Measurements from ENCODE around the gene C5. TPM values are rescaled to one million over a fixed set of nuclear protein-coding genes. Genes with fewer than 3 reads are reported as not detected.

Gene C5
- total RNA-seq, 4 donors from 2014 or later: 0.20 to 3.4 (median 1.9) TPM

DNA sequence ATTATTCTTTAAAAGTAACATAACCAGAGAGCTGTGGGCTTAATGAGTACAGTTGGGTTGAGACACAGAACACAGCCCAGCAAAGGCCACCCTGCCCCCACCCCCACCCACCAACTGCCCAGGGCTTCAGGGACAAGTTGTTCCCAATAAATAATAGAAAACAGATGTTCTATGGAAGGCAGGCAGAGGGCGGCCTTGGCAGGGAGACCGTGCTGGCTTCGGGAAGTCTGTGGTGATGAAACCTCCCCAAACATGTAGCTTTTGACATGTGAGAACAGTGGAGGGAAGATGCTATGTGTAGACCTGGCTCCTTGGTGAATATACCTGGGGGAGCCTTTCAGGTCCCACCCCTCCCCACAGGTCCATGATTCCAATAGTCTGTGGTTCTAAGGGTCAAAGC lies 133.5 kb downstream of the C5 start:
- intact Hi-C loops (cut with DNase I; ENCODE audit: low total_unique reads): no loop called here
- peak overlapping the region; percentile 25 to 63 (median 50) for H3K27ac ChIP-seq
- 56 to 100% methylated on average over 1 to 3 of the region's 3 CpGs for WGBS, 2 donors (ENCODE audit: low coverage in 1 of 2)
- peaks cover 6 to 25% (median 10%) of the 10 kb centered on the region in 4 donors for H3K4me1 ChIP-seq
- no peaks in the 10 kb centered on the region for H3K9me3 ChIP-seq
- TF ChIP-seq POLR2A (IDR thresholded peaks at IDR 0.05) (no peak), EP300 (IDR thresholded peaks at IDR 0.05; ENCODE audit: low read depth) (peak; percentile 67), POLR2AphosphoS5 (IDR thresholded peaks at IDR 0.05) (peak in 2 of 3 donors; percentile 58 to 69)
- in situ Hi-C loops (cut with MboI; ENCODE audit: low pct_ligation_motif_present in 1 of 4, low pct_unique_long_range_greater_than_20kb in 1 of 4, low sequenced_read_pairs in 3 of 4): no loop called here
- H3K27me3 ChIP-seq: no peaks in the 10 kb centered on the region
- H3K4me3 ChIP-seq: no peak overlapping the region
- DNase-seq: no peak
- no peaks in the 10 kb centered on the region for H3K36me3 ChIP-seq

DNA sequence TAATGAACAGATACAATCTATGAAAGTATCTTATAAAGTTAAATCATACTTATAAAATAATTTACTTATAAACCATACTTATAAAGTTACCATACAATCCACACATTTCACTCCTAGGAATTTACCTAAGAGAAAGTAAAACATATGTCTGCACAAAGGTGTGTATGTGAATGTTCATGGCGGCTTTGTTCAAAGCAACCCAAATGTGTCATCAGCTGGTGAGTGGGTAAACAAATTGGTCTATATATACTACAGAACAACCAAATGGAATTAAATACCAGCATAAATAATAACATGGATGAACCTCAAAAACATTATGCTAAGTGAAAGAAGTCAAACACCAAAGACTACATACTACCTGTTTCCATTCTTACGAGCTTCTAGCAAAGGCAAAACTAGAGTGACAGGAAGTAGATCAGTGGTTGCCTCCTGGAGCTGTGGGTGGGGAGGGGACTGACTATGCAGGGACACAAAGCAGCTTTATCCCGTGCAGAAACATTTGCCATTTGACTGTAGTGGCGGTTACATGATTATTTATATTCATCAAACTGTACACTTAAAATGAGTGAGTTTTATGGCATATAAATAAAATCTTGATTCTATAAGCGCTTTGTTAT lies 134.1 kb downstream of the C5 start:
- H3K4me1 ChIP-seq: peaks cover 6 to 25% (median 10%) of the 10 kb centered on the region in 4 donors
- WGBS, 2 donors (ENCODE audit: low coverage in 1 of 2): 70 to 72% methylated on average over 5 of the region's 5 CpGs

DNA sequence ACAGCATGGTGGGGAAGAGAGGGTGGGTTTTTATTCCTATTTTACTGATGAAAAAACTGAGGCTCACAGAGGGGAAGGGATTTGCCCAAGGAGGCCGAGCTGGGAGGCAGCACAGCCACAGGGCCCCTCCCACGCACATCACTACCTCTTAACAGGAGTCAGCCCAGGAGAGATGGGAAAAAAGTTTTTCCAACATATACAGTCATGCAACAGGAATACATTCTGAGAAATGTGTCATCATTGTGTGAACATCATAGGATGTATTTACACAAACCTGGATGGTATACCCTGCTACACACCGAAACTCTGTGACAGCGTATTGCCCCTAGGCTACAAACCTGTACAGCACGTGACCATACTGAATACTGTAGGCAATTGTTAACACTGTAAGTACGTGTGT lies 135.1 kb downstream of the C5 start:
- intact Hi-C loops (cut with DNase I; ENCODE audit: low total_unique reads) (no loop called here), in situ Hi-C loops (cut with MboI; ENCODE audit: low pct_ligation_motif_present in 1 of 4, low pct_unique_long_range_greater_than_20kb in 1 of 4, low sequenced_read_pairs in 3 of 4) (no loop called here)
- Histone ChIP-seq H3K27ac (no peak overlapping the region), H3K9me3 (no peaks in the 10 kb centered on the region), H3K36me3 (no peaks in the 10 kb centered on the region), H3K4me3 (no peak overlapping the region), H3K4me1 (peaks cover 6 to 20% (median 10%) of the 10 kb centered on the region in 4 donors), H3K27me3 (no peaks in the 10 kb centered on the region)
- DNase-seq: no peak
- TF ChIP-seq POLR2A (IDR thresholded peaks at IDR 0.05): no peak
- TF ChIP-seq, protein P1, sequence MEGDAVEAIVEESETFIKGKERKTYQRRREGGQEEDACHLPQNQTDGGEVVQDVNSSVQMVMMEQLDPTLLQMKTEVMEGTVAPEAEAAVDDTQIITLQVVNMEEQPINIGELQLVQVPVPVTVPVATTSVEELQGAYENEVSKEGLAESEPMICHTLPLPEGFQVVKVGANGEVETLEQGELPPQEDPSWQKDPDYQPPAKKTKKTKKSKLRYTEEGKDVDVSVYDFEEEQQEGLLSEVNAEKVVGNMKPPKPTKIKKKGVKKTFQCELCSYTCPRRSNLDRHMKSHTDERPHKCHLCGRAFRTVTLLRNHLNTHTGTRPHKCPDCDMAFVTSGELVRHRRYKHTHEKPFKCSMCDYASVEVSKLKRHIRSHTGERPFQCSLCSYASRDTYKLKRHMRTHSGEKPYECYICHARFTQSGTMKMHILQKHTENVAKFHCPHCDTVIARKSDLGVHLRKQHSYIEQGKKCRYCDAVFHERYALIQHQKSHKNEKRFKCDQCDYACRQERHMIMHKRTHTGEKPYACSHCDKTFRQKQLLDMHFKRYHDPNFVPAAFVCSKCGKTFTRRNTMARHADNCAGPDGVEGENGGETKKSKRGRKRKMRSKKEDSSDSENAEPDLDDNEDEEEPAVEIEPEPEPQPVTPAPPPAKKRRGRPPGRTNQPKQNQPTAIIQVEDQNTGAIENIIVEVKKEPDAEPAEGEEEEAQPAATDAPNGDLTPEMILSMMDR (IDR thresholded peaks at IDR 0.05): no peak
- TF ChIP-seq EP300 (IDR thresholded peaks at IDR 0.05; ENCODE audit: low read depth): no peak
- no peak for TF ChIP-seq POLR2AphosphoS5 (IDR thresholded peaks at IDR 0.05)
- WGBS, 2 donors (ENCODE audit: low coverage in 1 of 2): 89 to 91% methylated on average over 4 to 6 of the region's 6 CpGs

More for the DNA sequence above, 134.1 kb downstream of the C5 start:
- intact Hi-C loops (cut with DNase I; ENCODE audit: low total_unique reads) (no loop called here), in situ Hi-C loops (cut with MboI; ENCODE audit: low pct_ligation_motif_present in 1 of 4, low pct_unique_long_range_greater_than_20kb in 1 of 4, low sequenced_read_pairs in 3 of 4) (no loop called here)
- Histone ChIP-seq H3K27ac (peak overlapping the region; percentile 25 to 63 (median 42)), H3K9me3 (no peaks in the 10 kb centered on the region), H3K4me3 (no peak overlapping the region), H3K36me3 (no peaks in the 10 kb centered on the region), H3K27me3 (no peaks in the 10 kb centered on the region)
- no peak for DNase-seq
- TF ChIP-seq EP300 (IDR thresholded peaks at IDR 0.05; ENCODE audit: low read depth) (no peak), POLR2A (IDR thresholded peaks at IDR 0.05) (no peak), POLR2AphosphoS5 (IDR thresholded peaks at IDR 0.05) (no peak)
- TF ChIP-seq, protein P1 (IDR thresholded peaks at IDR 0.05): no peak

DNA sequence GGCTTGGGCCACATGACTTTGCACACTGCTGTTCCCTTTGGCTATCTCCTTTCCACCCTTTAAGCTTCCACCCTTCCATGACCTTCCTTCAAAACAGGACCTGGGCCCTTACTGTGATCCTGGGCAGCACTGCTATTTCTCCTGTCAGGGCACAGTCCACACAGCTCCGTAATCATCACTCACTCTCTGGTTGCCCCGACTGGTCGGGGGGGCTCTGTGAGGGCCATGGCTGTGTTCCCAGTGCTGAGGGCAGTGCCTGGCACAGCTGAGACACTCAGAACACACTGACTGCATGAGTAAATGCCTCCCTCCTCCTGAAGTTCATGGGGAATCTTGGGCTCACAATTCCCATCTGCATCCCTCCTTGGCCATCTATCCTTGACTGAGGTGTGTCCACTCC lies 135.7 kb downstream of the C5 start:
- H3K9me3 ChIP-seq: no peaks in the 10 kb centered on the region
- TF ChIP-seq POLR2A (IDR thresholded peaks at IDR 0.05) (no peak), POLR2AphosphoS5 (IDR thresholded peaks at IDR 0.05) (no peak), EP300 (IDR thresholded peaks at IDR 0.05; ENCODE audit: low read depth) (no peak)
- TF ChIP-seq, protein P1 (IDR thresholded peaks at IDR 0.05): no peak
- no peak overlapping the region for H3K4me3 ChIP-seq
- intact Hi-C loops (cut with DNase I; ENCODE audit: low total_unique reads) (no loop called here), in situ Hi-C loops (cut with MboI; ENCODE audit: low pct_ligation_motif_present in 1 of 4, low pct_unique_long_range_greater_than_20kb in 1 of 4, low sequenced_read_pairs in 3 of 4) (no loop called here)
- WGBS, 2 donors (ENCODE audit: low coverage in 1 of 2): 76 to 90% methylated on average over 3 of the region's 3 CpGs
- no peaks in the 10 kb centered on the region for H3K36me3 ChIP-seq
- H3K4me1 ChIP-seq: peaks cover 2 to 15% (median 8%) of the 10 kb centered on the region in 4 donors
- no peak for DNase-seq
- no peak overlapping the region for H3K27ac ChIP-seq
- no peaks in the 10 kb centered on the region for H3K27me3 ChIP-seq

Measured in transverse colon (tissue), 4 donors.